ENCODE data around the gene DHX34. TPM values are rescaled to one million over a fixed set of nuclear protein-coding genes. Genes with fewer than 3 reads are reported as not detected.

The DHX34 gene
- total and polyA plus RNA-seq, 9 of the 15 experiments (the other 6 are each of a cell fraction or from before 2014, with no cell fraction given) = 0.36 to 42.0 (median 15.0) TPM

DNA sequence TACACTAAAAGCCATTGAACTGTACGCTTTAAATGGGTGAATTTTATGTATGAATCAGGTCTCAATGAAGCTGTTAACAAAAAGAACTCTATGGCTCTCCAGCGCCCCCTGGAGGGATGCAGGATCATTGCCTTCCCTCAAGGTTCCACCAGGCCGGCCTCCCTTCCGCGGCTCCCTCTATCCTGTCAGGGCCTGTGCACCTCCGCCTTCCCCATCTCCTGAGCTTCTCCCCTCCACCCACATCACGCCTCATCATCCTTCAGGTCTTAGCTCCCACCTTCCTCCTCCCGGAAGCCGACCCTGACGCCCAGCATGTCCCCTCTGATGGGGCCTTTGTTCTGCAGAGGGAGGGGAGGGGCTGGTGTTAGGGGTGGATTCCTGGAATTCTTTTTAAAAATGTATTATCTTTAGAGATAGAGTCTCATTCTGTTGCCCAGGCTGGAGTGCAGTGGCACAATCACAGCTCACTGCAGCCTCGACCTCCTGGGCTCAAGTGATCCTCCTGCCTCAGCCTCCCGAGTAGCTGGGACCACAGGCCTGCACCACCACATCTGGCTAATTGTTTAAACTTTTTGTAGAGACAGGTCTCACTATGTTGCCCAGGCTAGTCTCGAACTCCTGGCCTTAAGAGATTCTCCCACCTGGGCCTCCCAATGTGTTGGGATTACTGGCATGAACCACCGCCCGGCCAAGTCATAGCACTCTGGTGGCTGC lies 42.6 kb downstream of the DHX34 start (continued):
- TF ChIP-seq TEAD1 (CRISPR knock-in tag; IDR thresholded peaks at IDR 0.05) (0 out of 4 replicates have a peak, but pooled peaks of 1 of the 2 experiments have one; percentile 41), RAD21 (CRISPR knock-in tag; conservative IDR thresholded peaks at IDR 0.05 in 1 of 2, IDR thresholded peaks at IDR 0.05 in 1 of 2) (peak; percentile 78 to 90), ATF7 (IDR thresholded peaks at IDR 0.05) (peak; percentile 23; the same call in 1 of the 2 replicates)
- TF ChIP-seq, protein P1, sequence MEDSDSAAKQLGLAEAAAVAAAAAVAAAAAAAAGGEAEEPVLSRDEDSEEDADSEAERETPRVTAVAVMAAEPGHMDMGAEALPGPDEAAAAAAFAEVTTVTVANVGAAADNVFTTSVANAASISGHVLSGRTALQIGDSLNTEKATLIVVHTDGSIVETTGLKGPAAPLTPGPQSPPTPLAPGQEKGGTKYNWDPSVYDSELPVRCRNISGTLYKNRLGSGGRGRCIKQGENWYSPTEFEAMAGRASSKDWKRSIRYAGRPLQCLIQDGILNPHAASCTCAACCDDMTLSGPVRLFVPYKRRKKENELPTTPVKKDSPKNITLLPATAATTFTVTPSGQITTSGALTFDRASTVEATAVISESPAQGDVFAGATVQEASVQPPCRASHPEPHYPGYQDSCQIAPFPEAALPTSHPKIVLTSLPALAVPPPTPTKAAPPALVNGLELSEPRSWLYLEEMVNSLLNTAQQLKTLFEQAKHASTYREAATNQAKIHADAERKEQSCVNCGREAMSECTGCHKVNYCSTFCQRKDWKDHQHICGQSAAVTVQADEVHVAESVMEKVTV (CRISPR knock-in tag; IDR thresholded peaks at IDR 0.05) = peak; percentile 79
- TF ChIP-seq, protein P2, sequence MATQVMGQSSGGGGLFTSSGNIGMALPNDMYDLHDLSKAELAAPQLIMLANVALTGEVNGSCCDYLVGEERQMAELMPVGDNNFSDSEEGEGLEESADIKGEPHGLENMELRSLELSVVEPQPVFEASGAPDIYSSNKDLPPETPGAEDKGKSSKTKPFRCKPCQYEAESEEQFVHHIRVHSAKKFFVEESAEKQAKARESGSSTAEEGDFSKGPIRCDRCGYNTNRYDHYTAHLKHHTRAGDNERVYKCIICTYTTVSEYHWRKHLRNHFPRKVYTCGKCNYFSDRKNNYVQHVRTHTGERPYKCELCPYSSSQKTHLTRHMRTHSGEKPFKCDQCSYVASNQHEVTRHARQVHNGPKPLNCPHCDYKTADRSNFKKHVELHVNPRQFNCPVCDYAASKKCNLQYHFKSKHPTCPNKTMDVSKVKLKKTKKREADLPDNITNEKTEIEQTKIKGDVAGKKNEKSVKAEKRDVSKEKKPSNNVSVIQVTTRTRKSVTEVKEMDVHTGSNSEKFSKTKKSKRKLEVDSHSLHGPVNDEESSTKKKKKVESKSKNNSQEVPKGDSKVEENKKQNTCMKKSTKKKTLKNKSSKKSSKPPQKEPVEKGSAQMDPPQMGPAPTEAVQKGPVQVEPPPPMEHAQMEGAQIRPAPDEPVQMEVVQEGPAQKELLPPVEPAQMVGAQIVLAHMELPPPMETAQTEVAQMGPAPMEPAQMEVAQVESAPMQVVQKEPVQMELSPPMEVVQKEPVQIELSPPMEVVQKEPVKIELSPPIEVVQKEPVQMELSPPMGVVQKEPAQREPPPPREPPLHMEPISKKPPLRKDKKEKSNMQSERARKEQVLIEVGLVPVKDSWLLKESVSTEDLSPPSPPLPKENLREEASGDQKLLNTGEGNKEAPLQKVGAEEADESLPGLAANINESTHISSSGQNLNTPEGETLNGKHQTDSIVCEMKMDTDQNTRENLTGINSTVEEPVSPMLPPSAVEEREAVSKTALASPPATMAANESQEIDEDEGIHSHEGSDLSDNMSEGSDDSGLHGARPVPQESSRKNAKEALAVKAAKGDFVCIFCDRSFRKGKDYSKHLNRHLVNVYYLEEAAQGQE (IDR thresholded peaks at IDR 0.05; ENCODE audit: borderline replicate concordance) = peak; percentile 85
- TF ChIP-seq, protein P2 (CRISPR knock-in tag; IDR thresholded peaks at IDR 0.05; ENCODE audit: low read depth) = no peak
